ENCODE results near the gene HDLBP. TPM values are rescaled to one million over a fixed set of nuclear protein-coding genes. Genes with fewer than 3 reads are reported as not detected.

The HDLBP gene
- total RNA-seq, 2 experiments from 2014 or later = 170 to 176 TPM

GRCh38 chr2:241183221-241183620, 132.3 kb downstream of the HDLBP start:
- no peaks in the 10 kb centered on the region for H3K79me2 ChIP-seq (ENCODE audit: insufficient read depth, low read depth, low read length)
- H3K27ac ChIP-seq (ENCODE audit: low read depth, low read length, poor library complexity, severe bottlenecking) = no peak overlapping the region
- BruUV-seq (replicated peaks) = no TSS peak
- ChIA-PET POLR2A (no interaction called here), CTCF (ENCODE audit: unreplicated experiment) (no interaction called here)
- no peak for TF ChIP-seq EZH2phosphoT487 (IDR thresholded peaks at IDR 0.05; ENCODE audit: borderline replicate concordance, low read depth, low read length)
- no peaks in the 10 kb centered on the region for H3K9me2 ChIP-seq (ENCODE audit: insufficient read depth, low read length)
- no peaks in the 10 kb centered on the region for H4K20me1 ChIP-seq (ENCODE audit: insufficient read depth, low read length)
- no peak overlapping the region for H3K4me2 ChIP-seq (ENCODE audit: low read length)
- peaks cover under 1% of the 10 kb centered on the region; the same call in 1 of the 2 replicates for H3K36me3 ChIP-seq (ENCODE audit: insufficient read depth, low read length)
- intact Hi-C loops (cut with micrococcal nuclease; ENCODE audit: unreplicated experiment) = no loop called here
- no peaks in the 10 kb centered on the region for H3K9me3 ChIP-seq (ENCODE audit: low read length)
- H3K4me1 ChIP-seq (ENCODE audit: insufficient read depth, low read length, poor library complexity, severe bottlenecking) = peaks cover 7% of the 10 kb centered on the region
- no peak overlapping the region for H2AFZ ChIP-seq (ENCODE audit: low read length)
- DNase-seq (ENCODE audit: low spot score) = no peak
- no peak overlapping the region for H3K4me3 ChIP-seq (ENCODE audit: low read depth, low read length, poor library complexity, severe bottlenecking)

GRCh38 chr2:241182531-241183133, 132.8 kb downstream of the HDLBP start:
- Histone ChIP-seq H3K9me3 (ENCODE audit: low read length) (no peaks in the 10 kb centered on the region), H3K79me2 (ENCODE audit: insufficient read depth, low read depth, low read length) (no peaks in the 10 kb centered on the region), H3K9me2 (ENCODE audit: insufficient read depth, low read length) (no peaks in the 10 kb centered on the region), H4K20me1 (ENCODE audit: insufficient read depth, low read length) (no peaks in the 10 kb centered on the region), H3K27ac (ENCODE audit: low read depth, low read length, poor library complexity, severe bottlenecking) (no peak overlapping the region), H2AFZ (ENCODE audit: low read length) (no peak overlapping the region), H3K4me2 (ENCODE audit: low read length) (no peak overlapping the region), H3K4me1 (ENCODE audit: insufficient read depth, low read length, poor library complexity, severe bottlenecking) (peaks cover 1% of the 10 kb centered on the region), H3K4me3 (ENCODE audit: low read depth, low read length, poor library complexity, severe bottlenecking) (no peak overlapping the region), H3K36me3 (ENCODE audit: insufficient read depth, low read length) (peaks cover 6% of the 10 kb centered on the region; the same call in 1 of the 2 replicates)
- no TSS peak for BruUV-seq (replicated peaks)
- ChIA-PET CTCF (ENCODE audit: unreplicated experiment) (no interaction called here), POLR2A (no interaction called here)
- TF ChIP-seq CTCF (conservative IDR thresholded peaks at IDR 0.05; ENCODE audit: low read length) (no peak), EZH2phosphoT487 (IDR thresholded peaks at IDR 0.05; ENCODE audit: borderline replicate concordance, low read depth, low read length) (no peak)
- no peak for DNase-seq (ENCODE audit: low spot score)
- intact Hi-C loops (cut with micrococcal nuclease; ENCODE audit: unreplicated experiment) = no loop called here

- Histone ChIP-seq H3K36me3 (ENCODE audit: insufficient read depth, low read length) (peaks cover 8% of the 10 kb centered on the region; the same call in 1 of the 2 replicates), H2AFZ (ENCODE audit: low read length) (no peak overlapping the region), H3K79me2 (ENCODE audit: insufficient read depth, low read depth, low read length) (no peaks in the 10 kb centered on the region), H3K9me3 (ENCODE audit: low read length) (no peaks in the 10 kb centered on the region), H4K20me1 (ENCODE audit: insufficient read depth, low read length) (no peaks in the 10 kb centered on the region), H3K4me1 (ENCODE audit: insufficient read depth, low read length, poor library complexity, severe bottlenecking) (no peaks in the 10 kb centered on the region), H3K4me3 (ENCODE audit: low read depth, low read length, poor library complexity, severe bottlenecking) (no peak overlapping the region), H3K9me2 (ENCODE audit: insufficient read depth, low read length) (no peaks in the 10 kb centered on the region), H3K4me2 (ENCODE audit: low read length) (no peak overlapping the region), H3K27ac (ENCODE audit: low read depth, low read length, poor library complexity, severe bottlenecking) (no peak overlapping the region)
- ChIA-PET CTCF (ENCODE audit: unreplicated experiment) (no interaction called here), POLR2A (no interaction called here)
- no TSS peak for BruUV-seq (replicated peaks)
- TF ChIP-seq EZH2phosphoT487 (IDR thresholded peaks at IDR 0.05; ENCODE audit: borderline replicate concordance, low read depth, low read length) = no peak
- TF ChIP-seq CTCF (conservative IDR thresholded peaks at IDR 0.05; ENCODE audit: low read length) = no peak
- intact Hi-C loops (cut with micrococcal nuclease; ENCODE audit: unreplicated experiment) = no loop called here
- no peak for DNase-seq (ENCODE audit: low spot score)
Observed at GRCh38 chr2:241182126-241182525, 133.3 kb downstream of the HDLBP start.
